HUES64 (cell line): ENCODE results near the gene IL9R.
"Not testable (repeated sequence)": the region's sequence is repeated elsewhere in the genome, so short reads cannot be mapped to it uniquely, and the experiment has no call there.

Source experiments
- H3K27ac ChIP-seq: 2 replicates; pipeline ENCODE4 v1.7.0; 2013; ENCODE audit warnings: low read depth, low read length, inconsistent platforms
- H3K27me3 ChIP-seq: 2 replicates; pipeline ENCODE4 v1.6.1; 2013; ENCODE audit warnings: mild to moderate bottlenecking, low read length; ENCODE audit not compliant: insufficient read depth
- H3K36me3 ChIP-seq: 2 replicates; pipeline ENCODE4 v1.6.1; 2013; ENCODE audit warnings: mild to moderate bottlenecking, low read length; ENCODE audit not compliant: insufficient read depth
- H3K4me1 ChIP-seq: 2 replicates; pipeline ENCODE4 v1.6.1; 2013; ENCODE audit warnings: mild to moderate bottlenecking, low read length, moderate library complexity; ENCODE audit not compliant: insufficient read depth
- H3K4me3 ChIP-seq: 2 replicates; pipeline ENCODE4 v1.5.1; 2013; ENCODE audit warnings: mild to moderate bottlenecking, low read length, moderate library complexity
- H3K9ac ChIP-seq: 2 replicates; pipeline ENCODE4 v1.6.1; 2013; ENCODE audit warnings: mild to moderate bottlenecking, low read depth, low read length
- H3K9me3 ChIP-seq: 2 replicates; pipeline ENCODE4 v1.6.1; 2013; ENCODE audit warnings: low read depth, low read length; ENCODE audit not compliant: insufficient read depth
- WGBS: fragments of 150-250, 120-280 bp; methylation state at CpG from one replicate; pipeline ENCODE4 v1.1.7; 2013; ENCODE audit warnings: missing lambda C conversion rate; 5-methylcytosine and 5-hydroxymethylcytosine counted together

IL9R gene

GRCh38 chrX:156008379-156008778, 10.9 kb downstream of the IL9R start:
- H3K4me1 ChIP-seq, H3K9ac ChIP-seq, H3K4me3 ChIP-seq, H3K36me3 ChIP-seq, H3K27ac ChIP-seq, H3K27me3 ChIP-seq: not testable (repeated sequence)
- peaks cover 24% of the 10 kb centered on the region for H3K9me3 ChIP-seq
- 80% methylated on average over 4 of the region's 7 CpGs for WGBS

GRCh38 chrX:156008915-156009314, 11.4 kb downstream of the IL9R start:
- 79% methylated on average over 1 of the region's 1 CpG for WGBS
- Histone ChIP-seq H3K36me3 (no peaks in the 10 kb centered on the region), H3K4me1 (no peaks in the 10 kb centered on the region), H3K27ac (no peak overlapping the region), H3K27me3 (no peaks in the 10 kb centered on the region), H3K9me3 (peaks cover 18% of the 10 kb centered on the region), H3K9ac (no peak overlapping the region), H3K4me3 (no peak overlapping the region)

GRCh38 chrX:156009691-156010090, 12.2 kb downstream of the IL9R start:
- not testable (repeated sequence) for H3K4me3 ChIP-seq, H3K27me3 ChIP-seq, H3K36me3 ChIP-seq, H3K27ac ChIP-seq, H3K4me1 ChIP-seq, H3K9ac ChIP-seq
- 89% methylated on average over 6 of the region's 9 CpGs for WGBS
- peaks cover 10% of the 10 kb centered on the region for H3K9me3 ChIP-seq

- H3K9ac ChIP-seq, H3K36me3 ChIP-seq, H3K4me1 ChIP-seq, H3K27me3 ChIP-seq, H3K27ac ChIP-seq, H3K9me3 ChIP-seq, H3K4me3 ChIP-seq: not testable (repeated sequence)
- WGBS, result no CpG with 5 or more reads among the region's 5 CpGs
These were observed 15.9 kb downstream of the IL9R start for GRCh38 chrX:156013286-156013953.

GRCh38 chrX:156019846-156020245, 22.4 kb downstream of the IL9R start:
- 83% methylated on average over 2 of the region's 5 CpGs for WGBS
- not testable (repeated sequence) for H3K9ac ChIP-seq, H3K4me3 ChIP-seq, H3K4me1 ChIP-seq, H3K9me3 ChIP-seq, H3K36me3 ChIP-seq, H3K27me3 ChIP-seq, H3K27ac ChIP-seq

GRCh38 chrX:156023002-156023401, 25.5 kb downstream of the IL9R start:
- H3K9ac ChIP-seq, H3K4me1 ChIP-seq, H3K36me3 ChIP-seq, H3K27me3 ChIP-seq, H3K4me3 ChIP-seq, H3K27ac ChIP-seq, H3K9me3 ChIP-seq: not testable (repeated sequence)
- 76% methylated on average over 4 of the region's 9 CpGs for WGBS

GRCh38 chrX:156024949-156025492, 27.5 kb downstream of the IL9R start:
- H3K27me3 ChIP-seq, H3K9ac ChIP-seq, H3K9me3 ChIP-seq, H3K36me3 ChIP-seq, H3K27ac ChIP-seq, H3K4me3 ChIP-seq, H3K4me1 ChIP-seq: not testable (repeated sequence)
- 88% methylated on average over 13 of the region's 17 CpGs for WGBS

- not testable (repeated sequence) for H3K4me1 ChIP-seq
These were observed 31.2 kb downstream of the IL9R start for GRCh38 chrX:156028653-156029237.

GRCh38 chrX:156029296-156029695, 31.8 kb downstream of the IL9R start:
- not testable (repeated sequence) for H3K4me3 ChIP-seq, H3K36me3 ChIP-seq, H3K9ac ChIP-seq, H3K4me1 ChIP-seq, H3K27ac ChIP-seq, H3K27me3 ChIP-seq, H3K9me3 ChIP-seq
- WGBS, result 96% methylated on average over 43 of the region's 46 CpGs

More at GRCh38 chrX:156028653-156029237, 31.2 kb downstream of the IL9R start:
- not testable (repeated sequence) for H3K4me3 ChIP-seq, H3K9ac ChIP-seq, H3K9me3 ChIP-seq, H3K27me3 ChIP-seq, H3K36me3 ChIP-seq, H3K27ac ChIP-seq
- 97% methylated on average over 13 of the region's 73 CpGs for WGBS

GRCh38 chrX:156029707-156030442, 32.4 kb downstream of the IL9R start:
- H3K27me3 ChIP-seq, H3K36me3 ChIP-seq, H3K27ac ChIP-seq, H3K4me1 ChIP-seq, H3K4me3 ChIP-seq, H3K9ac ChIP-seq, H3K9me3 ChIP-seq: not testable (repeated sequence)
- no CpG with 5 or more reads among the region's 9 CpGs for WGBS

GRCh38 chrX:156030474-156030873, 33.0 kb downstream of the IL9R start:
- not testable (repeated sequence) for H3K9ac ChIP-seq, H3K9me3 ChIP-seq, H3K36me3 ChIP-seq, H3K27me3 ChIP-seq, H3K4me1 ChIP-seq, H3K27ac ChIP-seq, H3K4me3 ChIP-seq
